Femur (tissue), 1 donor: ENCODE results near the gene OR2T6.
"Not testable (repeated sequence)": the region's sequence is repeated elsewhere in the genome, so short reads cannot be mapped to it uniquely, and the experiment has no call there.

Experiments
- DNase-seq: peaks from one replicate; pipeline ENCODE4 v3.0.0-alpha.2; 2017

OR2T6 gene

DNA sequence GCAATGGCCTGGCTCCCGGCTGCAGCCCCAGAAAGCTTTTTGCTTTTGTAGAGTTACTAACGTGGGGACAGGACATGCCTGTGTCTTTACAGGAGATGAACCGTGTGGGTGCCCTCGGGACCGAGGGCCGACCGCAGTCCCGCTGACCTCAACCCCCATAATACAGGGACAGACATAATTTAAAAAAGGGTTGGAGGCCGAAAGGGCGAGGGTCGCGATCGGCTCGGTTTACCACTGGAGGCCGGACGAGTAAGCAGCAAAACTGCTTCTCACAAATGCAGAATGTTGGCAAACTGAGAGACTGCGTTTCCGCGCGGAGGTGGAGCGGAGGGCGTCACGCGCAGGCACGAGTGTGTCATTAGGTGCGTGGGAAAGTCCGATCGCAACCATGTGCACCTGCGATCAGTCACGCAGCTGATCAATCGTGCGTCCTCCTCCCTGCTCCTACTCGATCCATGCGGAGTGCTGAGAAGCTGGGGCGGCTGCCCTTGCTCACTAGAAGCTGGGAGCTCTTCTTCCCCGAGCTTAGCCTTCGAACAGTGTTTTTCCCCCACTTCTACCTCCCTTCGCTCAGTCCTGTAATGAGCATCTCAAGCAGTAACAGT is 58.4 kb downstream of the OR2T6 start:
- not testable (repeated sequence) for DNase-seq

GRCh38 chr1:248434913-248435312 is 59.4 kb downstream of the OR2T6 start:
- DNase-seq, result not testable (repeated sequence)

DNA sequence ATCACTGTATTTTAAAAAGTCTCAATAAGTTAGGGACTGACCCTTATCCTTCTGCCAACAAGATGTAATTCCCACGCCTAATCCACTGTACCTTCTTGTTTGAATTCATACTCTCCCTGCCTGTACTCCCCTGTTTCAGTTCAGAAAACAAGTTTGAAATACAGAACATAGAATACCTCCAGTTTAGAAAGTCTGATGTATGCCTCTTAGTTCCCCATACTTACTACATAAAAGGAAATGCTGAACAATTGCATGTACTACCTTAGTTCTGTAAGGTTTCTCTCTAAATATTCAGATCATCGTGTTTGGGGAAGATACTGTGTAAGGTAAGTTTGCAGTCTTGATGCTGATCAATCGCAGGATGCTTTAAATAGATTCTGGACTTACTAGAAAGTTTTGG is 60.8 kb downstream of the OR2T6 start:
- DNase-seq, result not testable (repeated sequence)

DNA sequence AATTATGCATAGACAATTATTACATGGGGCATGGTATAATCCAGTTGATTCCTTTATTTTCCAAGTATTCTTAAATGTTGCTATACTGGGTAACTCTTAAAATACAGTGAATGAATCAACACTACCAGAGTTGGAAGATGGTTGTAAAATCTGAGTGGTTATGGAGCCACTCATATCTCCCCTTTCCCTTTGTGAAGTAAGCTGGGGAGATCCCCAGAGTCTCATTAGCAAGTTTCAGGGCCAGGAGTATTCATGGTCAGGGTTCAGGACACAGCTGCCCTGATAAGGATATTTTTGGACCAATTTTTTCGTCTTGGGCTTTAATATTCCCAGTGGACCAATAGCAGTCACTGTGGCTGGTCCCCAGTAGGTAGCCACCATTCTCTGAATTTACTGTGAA is 63.1 kb downstream of the OR2T6 start:
- DNase-seq, result not testable (repeated sequence)

GRCh38 chr1:248439283-248439682 is 63.7 kb downstream of the OR2T6 start:
- DNase-seq, result not testable (repeated sequence)
